Measurements from ENCODE around the gene AK5. TPM values are rescaled to one million over a fixed set of nuclear protein-coding genes. Genes with fewer than 3 reads are reported as not detected.

Gene AK5
- total and polyA plus RNA-seq, 2 experiments from 2014 or later = 8.8 to 12.2 TPM

- no peak for TF ChIP-seq REST (IDR thresholded peaks at IDR 0.05; ENCODE audit: unreplicated experiment)
Measured at GRCh38 chr1:77373702-77374101, 91.9 kb downstream of the AK5 start (continued).

GRCh38 chr1:77375541-77375940 is 93.7 kb downstream of the AK5 start:
- H4K20me1 ChIP-seq (replicated peaks; ENCODE audit: insufficient read depth) = no peaks in the 10 kb centered on the region
- ATAC-seq = no peak
- no peaks in the 10 kb centered on the region for H3K27me3 ChIP-seq (ENCODE audit: insufficient read depth)
- no peaks in the 10 kb centered on the region for H3K36me3 ChIP-seq (ENCODE audit: insufficient read depth)
- no peak overlapping the region for H3K27ac Mint-ChIP-seq
- H3K36me3 Mint-ChIP-seq (ENCODE audit: low read depth) = no peaks in the 10 kb centered on the region
- H3K27me3 Mint-ChIP-seq (ENCODE audit: insufficient read depth, low read depth, poor library complexity) = no peaks in the 10 kb centered on the region
- H3K4me2 ChIP-seq = no peak overlapping the region
- no peak overlapping the region for H3K27ac ChIP-seq (ENCODE audit: low read depth)
- H3K79me2 ChIP-seq (replicated peaks; ENCODE audit: insufficient read depth) = no peaks in the 10 kb centered on the region
- H3K9me3 Mint-ChIP-seq = no peaks in the 10 kb centered on the region
- H3F3A ChIP-seq (replicated peaks; ENCODE audit: low read depth) = no peaks in the 10 kb centered on the region
- peaks cover 7% of the 10 kb centered on the region; the same call in 1 of the 2 replicates for H3K4me1 ChIP-seq (ENCODE audit: insufficient read depth)
- DNase-seq (ENCODE audit: low spot score) = no peak
- peaks cover 18% of the 10 kb centered on the region for H3K4me1 Mint-ChIP-seq
- H3K9me2 ChIP-seq (ENCODE audit: insufficient read depth) = no peaks in the 10 kb centered on the region
- no peak overlapping the region for H3K4me3 ChIP-seq
- H3K4me3 Mint-ChIP-seq = no peak overlapping the region
- no peak overlapping the region for H2AFZ ChIP-seq
- TF ChIP-seq EZH2phosphoT487 (IDR thresholded peaks at IDR 0.05; ENCODE audit: unreplicated experiment) (no peak), ETS1 (IDR thresholded peaks at IDR 0.05) (no peak), ZNF462 (CRISPR knock-in tag; IDR thresholded peaks at IDR 0.05) (no peak), EZH2 (IDR thresholded peaks at IDR 0.05; ENCODE audit: low read depth, unreplicated experiment) (no peak), REST (IDR thresholded peaks at IDR 0.05; ENCODE audit: unreplicated experiment) (no peak), ZNF114 (CRISPR knock-in tag; IDR thresholded peaks at IDR 0.05) (no peak), CREB1 (CRISPR knock-in tag; IDR thresholded peaks at IDR 0.05; ENCODE audit: low read depth) (no peak), CTCF (conservative IDR thresholded peaks at IDR 0.05; ENCODE audit: low read depth in 2 of 2) (no peak)

All from GM23338 (cell line).